ENCODE results near the gene SEPSECS. TPM values are rescaled to one million over a fixed set of nuclear protein-coding genes. Genes with fewer than 3 reads are reported as not detected.
"Not testable (repeated sequence)": the region's sequence is repeated elsewhere in the genome, so short reads cannot be mapped to it uniquely, and the experiment has no call there.

SEPSECS gene
- polyA plus RNA-seq, 5 donors, result 9.0 to 18.4 (median 15.6) TPM

DNA sequence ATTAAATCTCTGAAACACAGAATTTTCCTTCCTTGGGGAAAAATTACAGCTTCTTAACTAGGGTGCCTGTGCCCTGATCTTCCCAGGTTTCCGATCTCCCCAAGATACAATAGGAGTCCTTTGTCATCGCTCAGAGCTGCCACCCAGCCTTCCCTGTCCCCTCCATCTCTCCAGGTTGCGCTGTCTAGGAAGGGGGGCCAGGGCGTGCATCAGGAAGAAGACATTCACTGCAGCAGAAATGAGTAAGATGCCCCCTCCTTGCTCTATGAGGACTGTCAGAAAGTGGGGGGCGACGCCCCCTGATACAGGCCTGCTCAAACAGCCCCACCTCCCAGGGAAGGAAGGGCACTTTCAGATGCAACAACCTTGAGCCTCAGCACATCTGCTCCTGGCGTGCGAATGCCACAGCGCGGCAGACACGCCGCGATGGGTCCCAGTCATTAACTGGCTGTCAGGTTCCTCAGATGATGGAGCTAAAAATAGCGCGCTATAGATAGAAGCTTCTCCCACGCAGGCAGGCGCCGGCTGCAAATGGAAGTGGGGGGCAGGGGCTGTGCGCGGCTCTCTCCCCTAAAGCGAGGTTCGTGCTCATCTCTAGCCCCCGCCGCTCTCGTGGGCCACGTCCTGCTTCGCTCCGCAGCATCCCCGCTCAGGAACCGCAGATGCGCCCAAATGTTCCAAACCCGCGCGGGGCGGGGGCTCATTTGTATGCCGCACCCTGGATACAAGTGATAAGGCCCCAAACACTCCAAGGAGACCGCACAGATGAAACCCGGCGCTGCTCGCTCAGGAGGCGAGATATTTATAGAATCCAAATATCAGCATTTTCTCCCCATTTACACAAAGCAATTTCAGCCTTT lies 71.9 kb downstream of the SEPSECS start:
- no peak for DNase-seq

DNA sequence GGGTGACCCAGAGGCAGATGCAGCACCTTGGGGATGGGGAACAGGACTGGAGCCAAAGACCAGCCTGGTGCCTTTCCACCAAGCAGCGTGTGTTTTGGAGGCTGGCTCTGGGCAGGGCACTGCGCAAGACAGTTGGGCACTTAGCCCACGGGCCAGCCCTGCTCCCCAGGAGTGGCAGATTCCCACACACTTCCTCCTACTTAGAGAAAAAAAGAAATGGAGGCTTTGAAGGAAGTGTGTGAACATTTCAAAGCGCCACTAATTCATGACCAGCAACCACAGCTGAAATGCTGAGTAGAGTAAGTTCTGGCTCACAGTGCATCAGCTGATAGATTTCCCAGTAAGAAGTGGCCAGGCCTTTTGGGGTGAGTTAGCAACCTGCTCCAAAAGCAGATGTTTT lies 74.6 kb downstream of the SEPSECS start:
- DNase-seq, result no peak

DNA sequence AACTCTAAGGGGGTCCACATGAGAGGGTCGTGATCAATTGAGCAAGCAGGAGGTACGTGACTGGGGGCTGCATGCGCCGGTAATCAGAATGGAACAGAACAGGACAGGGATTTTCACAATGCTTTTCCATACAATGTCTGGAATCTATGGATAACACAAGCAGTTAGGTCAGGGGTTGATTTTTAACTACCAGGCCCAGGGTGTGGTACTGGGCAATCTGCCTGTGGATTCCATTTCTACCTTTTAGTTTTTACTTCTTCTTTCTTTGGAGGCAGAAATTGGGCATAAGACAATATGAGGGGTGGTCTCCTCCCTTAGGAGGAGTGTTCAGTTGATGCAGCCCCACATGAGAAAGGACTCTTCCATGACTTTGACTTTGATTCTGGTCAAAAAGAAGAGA lies 76.8 kb downstream of the SEPSECS start:
- not testable (repeated sequence) for DNase-seq

DNA sequence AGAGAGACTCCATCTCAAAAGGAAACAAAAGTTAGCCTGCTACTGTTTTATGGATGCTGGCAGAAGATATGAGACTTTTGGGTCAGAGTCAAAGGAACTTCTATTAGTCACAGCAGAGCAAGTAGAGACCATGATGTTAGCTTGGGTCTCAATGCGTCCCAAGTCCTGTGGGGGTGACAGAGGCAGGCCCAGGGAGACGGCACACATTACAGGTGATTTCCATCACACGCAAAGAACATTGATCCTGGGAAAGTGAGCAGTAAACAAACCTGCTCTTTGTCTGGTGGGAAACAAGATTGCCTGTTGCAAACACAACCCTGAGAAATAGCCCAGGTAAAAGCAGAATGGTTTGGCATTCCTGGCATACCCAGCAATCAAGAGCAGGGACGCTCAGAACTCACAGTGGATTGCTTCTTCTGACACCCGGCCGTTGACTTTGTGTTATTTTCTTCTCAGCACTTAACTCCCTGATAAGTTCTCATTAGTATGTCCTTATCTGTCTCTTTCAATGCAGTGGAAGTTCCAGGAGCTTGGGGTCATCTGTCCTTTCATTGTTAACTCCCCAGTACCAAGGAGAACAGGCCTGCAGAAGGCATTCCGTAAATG lies 78.3 kb downstream of the SEPSECS start:
- no peak for DNase-seq

DNA sequence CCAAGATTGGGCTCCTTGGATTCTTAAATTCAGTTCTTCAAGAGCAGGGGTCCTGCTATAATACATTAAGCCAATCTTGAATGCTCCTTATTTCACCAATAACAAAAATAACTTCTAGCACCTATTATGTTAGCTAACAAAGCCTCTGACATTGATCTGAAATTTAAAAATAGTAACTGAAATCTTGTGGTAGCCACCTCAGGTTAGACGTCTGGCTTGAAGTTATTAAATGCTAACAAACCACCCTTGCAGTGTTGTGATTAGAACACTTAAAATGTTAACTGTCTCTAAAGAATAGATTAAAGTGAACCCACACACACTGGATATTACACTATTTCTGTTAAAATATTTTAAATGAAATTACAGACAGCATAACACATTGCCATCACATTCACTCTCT lies 79.7 kb downstream of the SEPSECS start:
- no peak for DNase-seq

DNA sequence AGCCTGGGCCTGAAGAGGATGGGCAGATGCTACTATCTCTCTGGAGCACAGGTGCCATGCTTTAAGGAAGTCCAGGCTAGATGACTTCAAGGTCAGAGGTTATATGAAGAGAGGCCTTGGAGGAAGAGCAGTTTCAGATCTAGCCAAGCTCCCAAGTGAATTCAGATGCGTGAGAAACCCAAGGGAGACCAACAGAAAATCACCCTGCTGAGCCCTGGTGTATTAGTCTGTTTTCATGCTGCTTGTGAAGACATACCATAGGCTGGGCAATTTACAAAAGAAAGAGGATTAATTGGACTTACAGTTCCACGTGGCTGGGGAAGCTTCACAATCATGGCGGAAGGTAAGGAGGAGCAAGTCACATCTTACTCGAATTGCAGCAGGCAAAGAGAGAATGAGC lies 81.7 kb downstream of the SEPSECS start:
- DNase-seq, result no peak

DNA sequence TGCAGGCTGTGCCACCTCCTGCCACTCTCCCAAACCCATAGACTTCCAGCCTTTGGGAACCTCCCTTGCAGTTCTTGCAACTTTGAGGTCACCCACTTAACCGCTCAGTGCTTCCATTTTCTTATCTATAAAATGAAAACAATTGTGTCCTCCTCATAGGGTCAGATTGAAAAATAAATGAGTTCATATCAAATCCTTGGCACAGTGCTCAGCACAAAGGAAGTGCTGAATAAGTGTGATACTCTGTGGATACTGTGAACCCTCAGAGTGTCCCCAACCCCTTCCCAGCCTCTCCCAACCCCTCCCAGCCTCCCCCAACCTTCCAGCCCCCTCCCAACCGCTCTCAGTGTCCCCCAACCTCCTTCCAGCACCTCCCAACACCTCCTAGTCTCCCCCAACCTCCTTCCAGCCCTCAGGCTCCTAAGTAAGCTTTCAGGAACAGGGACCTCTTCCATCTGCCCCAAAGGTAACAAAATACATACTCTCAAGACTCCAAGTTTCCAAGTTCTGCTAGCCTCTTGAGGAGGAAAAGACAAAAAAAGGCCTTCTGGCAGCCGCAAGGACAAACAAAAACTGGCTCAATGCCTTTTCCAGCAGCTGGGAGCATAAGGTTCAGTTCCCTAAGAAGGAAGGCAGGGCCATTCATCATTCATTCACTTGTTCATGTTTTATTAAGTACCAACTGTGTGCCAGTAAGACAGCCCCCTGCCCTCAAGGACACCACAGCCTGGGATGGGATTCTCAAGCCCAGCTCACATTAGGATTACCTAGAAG lies 83.4 kb downstream of the SEPSECS start:
- DNase-seq, result peak; percentile 36 to 50

DNA sequence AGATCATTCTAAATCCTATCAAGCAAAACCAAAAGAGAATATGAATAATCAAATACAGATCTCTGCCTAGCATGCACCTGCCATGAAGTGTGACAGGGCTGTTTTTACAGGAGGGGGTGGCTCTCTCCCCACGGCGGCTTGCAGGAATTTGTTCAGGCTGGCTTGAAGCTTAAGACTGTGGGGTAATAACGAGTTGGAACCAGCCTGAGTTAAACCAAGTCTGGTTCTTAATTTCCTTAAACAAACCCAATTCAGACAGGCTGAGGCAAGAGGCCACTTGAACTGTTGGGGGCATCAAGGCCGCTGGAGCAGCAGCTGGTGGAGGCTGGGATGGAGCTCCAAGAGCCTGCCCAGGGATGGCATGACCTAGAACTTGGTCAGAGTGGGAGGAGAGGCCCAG lies 84.4 kb downstream of the SEPSECS start:
- DNase-seq, result no peak

DNA sequence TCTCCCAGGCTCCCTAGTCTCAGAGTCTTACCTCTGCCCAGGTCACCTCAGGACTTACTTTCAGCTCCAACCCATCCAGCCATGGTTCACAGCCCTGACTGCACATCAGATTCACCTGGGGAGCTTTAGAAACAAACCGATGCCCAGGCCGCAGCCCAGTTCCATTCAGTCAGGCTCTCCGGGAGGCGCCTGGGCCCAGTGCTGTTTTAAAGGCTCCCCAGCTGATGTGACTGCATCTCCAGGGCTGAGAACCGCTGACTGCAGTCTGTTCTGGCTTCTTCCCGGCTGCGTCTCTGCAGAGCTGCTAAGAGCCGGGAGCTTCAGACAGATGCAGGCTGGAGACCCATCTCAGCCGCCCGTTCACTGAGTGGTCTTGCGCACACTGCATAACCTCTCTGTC lies 85.1 kb downstream of the SEPSECS start:
- no peak for DNase-seq

DNA sequence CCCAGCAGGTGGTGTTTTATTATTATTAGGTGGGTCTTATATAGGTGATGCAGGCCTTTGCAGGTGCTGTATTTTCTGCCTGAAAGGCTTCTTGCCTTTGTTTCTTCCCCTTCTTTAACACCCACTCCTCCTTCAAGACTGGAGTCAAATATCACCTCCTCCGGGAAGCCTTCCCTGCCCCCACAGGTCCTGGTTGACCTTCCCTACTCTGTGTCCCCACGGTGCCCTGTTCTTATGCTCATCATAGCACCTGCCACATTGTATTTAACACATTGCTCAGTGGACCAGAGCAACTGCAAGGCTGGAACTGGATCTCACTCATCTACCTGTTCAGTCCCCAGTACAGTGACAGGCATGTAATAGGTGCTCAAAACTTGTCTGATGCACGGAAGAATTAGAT lies 89.7 kb downstream of the SEPSECS start:
- DNase-seq, result no peak

Other genes starting within 250 kb of the SEPSECS start
- 10 to 100 TPM; 18.4 to 22.9 (median 20.5) TPM for gene CCDC149, start 247.4 kb downstream of the SEPSECS start, polyA plus RNA-seq (ENCODE audit: insufficient read depth in 1 of 5, insufficient read length in 5 of 5, low replicate concordance in 1 of 5)
- 1 to 10 TPM; 3.0 to 7.2 (median 5.2) TPM for gene LGI2, start 129.5 kb downstream of the SEPSECS start, polyA plus RNA-seq (ENCODE audit: insufficient read depth in 1 of 5, insufficient read length in 5 of 5, low replicate concordance in 1 of 5)
- 10 to 100 TPM; 24.3 to 33.2 (median 27.4) TPM for gene PI4K2B, start 73.6 kb upstream of the SEPSECS start, polyA plus RNA-seq (ENCODE audit: insufficient read depth in 1 of 5, insufficient read length in 5 of 5, low replicate concordance in 1 of 5)
- gene ZCCHC4, start 152.3 kb upstream of the SEPSECS start, polyA plus RNA-seq (ENCODE audit: insufficient read depth in 1 of 5, insufficient read length in 5 of 5, low replicate concordance in 1 of 5), result 10 to 100 TPM; 12.3 to 17.1 (median 16.1) TPM
- gene ANAPC4, start 216.8 kb upstream of the SEPSECS start, polyA plus RNA-seq (ENCODE audit: insufficient read depth in 1 of 5, insufficient read length in 5 of 5, low replicate concordance in 1 of 5), result 10 to 100 TPM; 49.4 to 71.2 (median 65.2) TPM